Hepatocyte (in vitro differentiated cells): ENCODE measurements around the gene GPRIN1. TPM values are rescaled to one million over a fixed set of nuclear protein-coding genes. Genes with fewer than 3 reads are reported as not detected.

Source experiments
- DNase-seq: peaks from one replicate; pipeline ENCODE4 v3.0.0-alpha.2; 2016; ENCODE audit warnings: low spot score
- H2AFZ ChIP-seq: fragments of 200-600 bp; sonication (generic); 2 replicates; pipeline ENCODE4 v1.6.0; 2016; ENCODE audit warnings: antibody characterized with exemption, mild to moderate bottlenecking
- H3K27ac ChIP-seq: fragments of 200-600 bp; sonication (generic); 2 replicates; pipeline ENCODE4 v1.5.1; 2016; ENCODE audit warnings: mild to moderate bottlenecking
- H3K27me3 ChIP-seq: fragments of 200-600 bp; sonication (generic); 2 replicates; pipeline ENCODE4 v1.6.1; 2016
- H3K36me3 ChIP-seq: fragments of 200-600 bp; sonication (generic); replicated peaks from 2 replicates; pipeline ENCODE4 v1.5.1; 2016; ENCODE audit warnings: low read depth; ENCODE audit not compliant: insufficient read depth
- H3K4me1 ChIP-seq: fragments of 200-600 bp; sonication (generic); 2 replicates; pipeline ENCODE4 v1.5.1; 2016; ENCODE audit warnings: mild to moderate bottlenecking, moderate library complexity; ENCODE audit not compliant: insufficient read depth
- H3K4me2 ChIP-seq: fragments of 200-600 bp; sonication (generic); 2 replicates; pipeline ENCODE4 v1.6.0; 2016
- H3K4me3 ChIP-seq: fragments of 200-600 bp; sonication (generic); 2 replicates; pipeline ENCODE4 v1.5.1; 2016; ENCODE audit warnings: mild to moderate bottlenecking
- H3K79me2 ChIP-seq: fragments of 200-600 bp; sonication (generic); 2 replicates; pipeline ENCODE4 v1.6.0; 2017; ENCODE audit warnings: mild to moderate bottlenecking
- H3K9me2 ChIP-seq: fragments of 200-600 bp; sonication (generic); replicated peaks from 2 replicates; pipeline ENCODE4 v1.6.0; 2017; ENCODE audit warnings: mild to moderate bottlenecking; ENCODE audit not compliant: insufficient read depth
- H3K9me3 ChIP-seq: fragments of 200-600 bp; sonication (generic); 2 replicates; pipeline ENCODE4 v1.5.1; 2016; ENCODE audit warnings: low read depth, mild to moderate bottlenecking
- H4K20me1 ChIP-seq: fragments of 200-600 bp; sonication (generic); 2 replicates; pipeline ENCODE4 v1.6.0; 2016; ENCODE audit warnings: mild to moderate bottlenecking; ENCODE audit not compliant: insufficient read depth, poor library complexity, severe bottlenecking
- EZH2 ChIP-seq: fragments of 200-600 bp; sonication (generic); IDR thresholded peaks from 2 replicates; pipeline ENCODE4 v1.6.1; 2016; ENCODE audit warnings: antibody characterized with exemption, mild to moderate bottlenecking, borderline replicate concordance
- EZH2phosphoT487 ChIP-seq: fragments of 200-600 bp; sonication (generic); IDR thresholded peaks from one replicate; pipeline ENCODE4 v1.6.1; 2018; ENCODE audit warnings: antibody characterized with exemption, mild to moderate bottlenecking, low read depth, moderate library complexity; ENCODE audit not compliant: unreplicated experiment, severe bottlenecking
- WGBS: methylation state at CpG from one replicate; pipeline ENCODE4 v1.1.6; 2016; ENCODE audit warnings: low lambda C conversion rate; ENCODE audit errors: missing lambda C conversion rate; 5-methylcytosine and 5-hydroxymethylcytosine counted together
- polyA plus RNA-seq: library from polyadenylated mRNA; unstranded; fragments of >200 nt; fragmentation: Nextera tagmentation; extraction: Ambion mirVana; gene quantifications from 2 replicates; pipeline ENCODE4 v1.2.1, GENCODE V29; 2016
- total RNA-seq: library from RNA; depleted of rRNA; stranded (reverse); fragments of >200 nt; gene quantifications from 2 replicates; pipeline ENCODE4 v1.2.3, GENCODE V29; 2014
- TF ChIP-seq, protein P1 (sequence below): fragments of 200-600 bp; sonication (generic); IDR thresholded peaks from 2 replicates; pipeline ENCODE4 v1.5.1; 2016; ENCODE audit warnings: antibody characterized with exemption, mild to moderate bottlenecking; ENCODE audit not compliant: poor library complexity

Gene GPRIN1
- total and polyA plus RNA-seq, 2 experiments from 2014 or later = 1.6 to 2.2 TPM

DNA sequence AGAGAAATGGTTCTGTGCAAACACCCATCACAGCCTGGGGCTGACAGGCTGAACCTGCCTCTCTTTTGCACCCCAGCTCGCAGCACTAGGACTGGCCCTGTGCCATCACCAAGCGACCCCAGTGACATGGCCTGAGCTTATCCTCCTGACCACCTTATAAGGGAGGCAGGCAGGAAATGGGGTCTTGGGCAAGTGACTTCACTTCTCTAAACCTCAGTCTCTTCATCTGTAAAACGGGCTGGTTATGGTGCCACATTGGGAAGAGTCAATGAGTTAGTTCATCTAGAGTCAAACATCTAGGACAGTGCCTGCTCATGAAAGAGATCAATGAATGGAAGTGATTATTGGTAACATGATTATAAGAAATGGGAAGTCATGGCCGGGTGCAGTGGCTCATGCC is 14.2 kb upstream of the GPRIN1 start:
- Histone ChIP-seq H3K79me2 (no peaks in the 10 kb centered on the region), H3K27ac (no peak overlapping the region), H3K9me3 (no peaks in the 10 kb centered on the region), H3K27me3 (peaks cover 79% of the 10 kb centered on the region), H4K20me1 (no peaks in the 10 kb centered on the region), H2AFZ (no peak overlapping the region), H3K4me1 (no peaks in the 10 kb centered on the region), H3K4me3 (no peak overlapping the region), H3K36me3 (no peaks in the 10 kb centered on the region), H3K9me2 (no peaks in the 10 kb centered on the region), H3K4me2 (no peak overlapping the region)
- TF ChIP-seq, protein P1, sequence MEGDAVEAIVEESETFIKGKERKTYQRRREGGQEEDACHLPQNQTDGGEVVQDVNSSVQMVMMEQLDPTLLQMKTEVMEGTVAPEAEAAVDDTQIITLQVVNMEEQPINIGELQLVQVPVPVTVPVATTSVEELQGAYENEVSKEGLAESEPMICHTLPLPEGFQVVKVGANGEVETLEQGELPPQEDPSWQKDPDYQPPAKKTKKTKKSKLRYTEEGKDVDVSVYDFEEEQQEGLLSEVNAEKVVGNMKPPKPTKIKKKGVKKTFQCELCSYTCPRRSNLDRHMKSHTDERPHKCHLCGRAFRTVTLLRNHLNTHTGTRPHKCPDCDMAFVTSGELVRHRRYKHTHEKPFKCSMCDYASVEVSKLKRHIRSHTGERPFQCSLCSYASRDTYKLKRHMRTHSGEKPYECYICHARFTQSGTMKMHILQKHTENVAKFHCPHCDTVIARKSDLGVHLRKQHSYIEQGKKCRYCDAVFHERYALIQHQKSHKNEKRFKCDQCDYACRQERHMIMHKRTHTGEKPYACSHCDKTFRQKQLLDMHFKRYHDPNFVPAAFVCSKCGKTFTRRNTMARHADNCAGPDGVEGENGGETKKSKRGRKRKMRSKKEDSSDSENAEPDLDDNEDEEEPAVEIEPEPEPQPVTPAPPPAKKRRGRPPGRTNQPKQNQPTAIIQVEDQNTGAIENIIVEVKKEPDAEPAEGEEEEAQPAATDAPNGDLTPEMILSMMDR = no peak
- TF ChIP-seq EZH2 (no peak), EZH2phosphoT487 (no peak)
- DNase-seq = no peak
- 82% methylated on average over 4 of the region's 4 CpGs for WGBS

DNA sequence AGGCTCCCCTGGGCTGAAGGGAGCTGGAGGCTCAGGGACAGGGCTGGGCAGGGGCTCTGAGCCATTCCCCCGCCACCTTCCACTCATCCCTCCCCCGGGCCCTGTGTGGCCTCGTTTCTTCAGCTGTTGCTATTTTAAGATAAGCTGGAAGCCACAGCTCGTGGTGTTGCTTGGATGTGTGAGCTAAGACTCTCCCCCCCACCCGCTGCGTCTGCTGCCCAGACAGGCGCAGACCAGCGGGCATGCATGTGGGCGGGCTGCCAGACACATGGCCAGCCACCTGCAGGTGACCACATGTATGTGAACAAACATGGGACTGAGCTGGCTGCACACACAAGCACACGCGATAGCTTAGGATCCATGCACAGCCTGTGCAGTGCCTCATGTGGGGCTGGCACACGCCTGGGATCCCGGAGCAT is 11.7 kb upstream of the GPRIN1 start:
- H3K27ac ChIP-seq = no peak overlapping the region
- no peak overlapping the region for H2AFZ ChIP-seq
- no peaks in the 10 kb centered on the region for H4K20me1 ChIP-seq
- H3K4me3 ChIP-seq = no peak overlapping the region
- WGBS = 78% methylated on average over 13 of the region's 13 CpGs
- H3K79me2 ChIP-seq = no peaks in the 10 kb centered on the region
- no peaks in the 10 kb centered on the region for H3K9me2 ChIP-seq
- H3K36me3 ChIP-seq = no peaks in the 10 kb centered on the region
- peaks cover 77% of the 10 kb centered on the region for H3K27me3 ChIP-seq
- TF ChIP-seq EZH2phosphoT487 (no peak), EZH2 (no peak)
- TF ChIP-seq, protein P1 = no peak
- H3K4me1 ChIP-seq = no peaks in the 10 kb centered on the region
- no peak overlapping the region for H3K4me2 ChIP-seq
- H3K9me3 ChIP-seq = no peaks in the 10 kb centered on the region
- DNase-seq = no peak

DNA sequence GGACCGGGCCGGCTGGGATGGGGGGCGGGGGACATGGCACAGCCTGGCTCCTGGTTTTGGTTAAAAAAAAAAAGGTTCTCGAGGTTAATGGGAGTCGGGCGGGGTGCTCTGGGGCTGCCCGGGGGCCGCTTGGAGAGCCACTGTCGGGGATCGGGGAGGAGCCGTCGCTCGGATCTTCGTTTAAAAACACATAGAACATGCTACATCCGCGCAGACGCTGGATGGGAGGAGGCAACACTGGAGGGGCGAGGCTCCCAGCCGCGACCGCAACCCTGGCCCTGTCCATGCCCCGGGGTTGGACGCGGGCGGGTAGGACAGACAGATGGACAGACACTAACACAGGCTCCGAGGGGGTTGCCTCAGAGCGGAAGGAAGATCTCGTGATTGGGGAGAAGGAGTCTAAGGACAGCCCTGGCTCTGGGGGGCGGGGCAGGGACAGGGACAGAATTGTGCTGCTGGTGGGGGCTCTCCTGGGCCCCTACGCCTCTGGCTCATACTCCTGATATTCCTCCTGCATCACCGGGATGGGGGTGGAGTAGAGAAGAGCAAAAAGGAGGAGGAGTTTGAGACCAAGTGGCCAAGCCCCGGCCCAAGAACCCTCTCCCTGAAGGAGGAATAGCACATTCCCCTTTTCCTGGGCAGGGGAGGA is 10.5 kb upstream of the GPRIN1 start:
- Histone ChIP-seq H3K27ac (no peak overlapping the region), H3K36me3 (no peaks in the 10 kb centered on the region), H3K27me3 (peaks cover 75% of the 10 kb centered on the region), H3K79me2 (no peaks in the 10 kb centered on the region), H4K20me1 (no peaks in the 10 kb centered on the region), H3K4me3 (no peak overlapping the region), H2AFZ (no peak overlapping the region), H3K9me2 (no peaks in the 10 kb centered on the region), H3K4me2 (peak overlapping the region; percentile 53), H3K4me1 (no peaks in the 10 kb centered on the region), H3K9me3 (no peaks in the 10 kb centered on the region)
- WGBS = 10% methylated on average over 24 of the region's 32 CpGs
- DNase-seq = no peak
- peak; percentile 79 for TF ChIP-seq EZH2
- TF ChIP-seq, protein P1 = no peak
- no peak for TF ChIP-seq EZH2phosphoT487
